Progenitor cell of endocrine pancreas (in vitro differentiated cells): ENCODE results near the gene PRDM16. TPM values are rescaled to one million over a fixed set of nuclear protein-coding genes. Genes with fewer than 3 reads are reported as not detected.

Source experiments
- DNase-seq: peaks from one replicate; pipeline ENCODE4 v3.0.0; 2021; ENCODE audit warnings: low spot score; ENCODE audit not compliant: unreplicated experiment
- H3K27ac Mint-ChIP-seq: 2 replicates; pipeline ENCODE4 v1.8.0; 2021; ENCODE audit warnings: mild to moderate bottlenecking, moderate library complexity, mixed read lengths
- H3K27me3 Mint-ChIP-seq: 2 replicates; pipeline ENCODE4 v1.8.0; 2021; ENCODE audit warnings: mixed read lengths
- H3K36me3 Mint-ChIP-seq: 2 replicates; pipeline ENCODE4 v1.8.0; 2022; ENCODE audit warnings: mixed read lengths; ENCODE audit not compliant: insufficient read depth
- H3K4me1 Mint-ChIP-seq: 2 replicates; pipeline ENCODE4 v1.8.0; 2021; ENCODE audit warnings: low read depth, mixed read lengths
- H3K4me3 Mint-ChIP-seq: 2 replicates; pipeline ENCODE4 v1.8.0; 2021; ENCODE audit warnings: low read depth, mild to moderate bottlenecking, moderate library complexity, mixed read lengths
- H3K9me3 Mint-ChIP-seq: 2 replicates; pipeline ENCODE4 v1.8.0; 2021; ENCODE audit warnings: low read depth, mixed read lengths
- total RNA-seq: library from RNA; stranded (reverse); gene quantifications from 2 replicates; pipeline ENCODE4 v1.2.1, GENCODE V29; 2021
- TF ChIP-seq, protein P1 (sequence below): fragments of 200-600 bp; sonication (generic); IDR thresholded peaks from one replicate; pipeline ENCODE4 v1.5.0; 2021; ENCODE audit warnings: antibody characterized with exemption, mild to moderate bottlenecking; ENCODE audit not compliant: unreplicated experiment

PRDM16 gene
- total RNA-seq, 1 donor from 2014 or later: 69.1 TPM

DNA sequence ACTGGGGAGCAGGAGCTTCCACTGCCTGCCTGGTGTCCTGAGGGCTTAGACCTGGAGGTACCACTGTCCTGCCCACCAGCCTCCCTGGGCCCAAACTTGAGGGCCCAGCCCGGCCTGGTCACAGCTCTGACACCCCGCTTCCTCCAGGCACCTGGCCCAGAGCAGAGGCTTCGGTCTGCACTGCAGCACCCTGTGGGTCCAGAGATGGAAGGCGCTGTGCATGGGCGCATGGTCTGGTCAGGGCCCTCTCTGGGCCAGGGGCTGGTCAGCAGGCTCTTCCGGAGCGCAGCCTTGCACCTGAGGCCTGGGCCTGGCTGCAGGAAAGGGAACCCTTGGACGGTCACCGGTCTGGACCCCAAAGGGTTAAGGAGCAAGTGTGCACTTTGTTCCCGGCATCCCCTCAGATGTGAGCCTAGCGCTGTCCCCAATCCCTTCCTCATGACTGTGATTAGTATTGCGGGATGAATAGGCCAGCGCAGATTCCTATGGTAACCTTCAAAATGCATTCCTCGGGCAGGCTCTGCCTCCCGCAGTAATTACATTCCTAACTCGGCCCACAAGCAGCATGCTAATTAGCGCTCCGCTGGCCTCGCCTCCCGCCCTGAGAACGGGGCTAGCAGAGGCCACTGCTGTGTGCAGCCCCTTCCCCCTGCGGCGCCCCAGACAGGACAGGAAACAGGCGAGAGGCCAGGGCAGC is 36.3 kb downstream of the PRDM16 start:
- Mint-ChIP-seq H3K4me3 (peak overlapping the region; percentile 5), H3K27me3 (no peaks in the 10 kb centered on the region), H3K36me3 (peaks cover 4% of the 10 kb centered on the region), H3K4me1 (peaks cover 28% of the 10 kb centered on the region), H3K9me3 (no peaks in the 10 kb centered on the region), H3K27ac (peak overlapping the region; percentile 84)
- DNase-seq: peak; percentile 67
- TF ChIP-seq, protein P1, sequence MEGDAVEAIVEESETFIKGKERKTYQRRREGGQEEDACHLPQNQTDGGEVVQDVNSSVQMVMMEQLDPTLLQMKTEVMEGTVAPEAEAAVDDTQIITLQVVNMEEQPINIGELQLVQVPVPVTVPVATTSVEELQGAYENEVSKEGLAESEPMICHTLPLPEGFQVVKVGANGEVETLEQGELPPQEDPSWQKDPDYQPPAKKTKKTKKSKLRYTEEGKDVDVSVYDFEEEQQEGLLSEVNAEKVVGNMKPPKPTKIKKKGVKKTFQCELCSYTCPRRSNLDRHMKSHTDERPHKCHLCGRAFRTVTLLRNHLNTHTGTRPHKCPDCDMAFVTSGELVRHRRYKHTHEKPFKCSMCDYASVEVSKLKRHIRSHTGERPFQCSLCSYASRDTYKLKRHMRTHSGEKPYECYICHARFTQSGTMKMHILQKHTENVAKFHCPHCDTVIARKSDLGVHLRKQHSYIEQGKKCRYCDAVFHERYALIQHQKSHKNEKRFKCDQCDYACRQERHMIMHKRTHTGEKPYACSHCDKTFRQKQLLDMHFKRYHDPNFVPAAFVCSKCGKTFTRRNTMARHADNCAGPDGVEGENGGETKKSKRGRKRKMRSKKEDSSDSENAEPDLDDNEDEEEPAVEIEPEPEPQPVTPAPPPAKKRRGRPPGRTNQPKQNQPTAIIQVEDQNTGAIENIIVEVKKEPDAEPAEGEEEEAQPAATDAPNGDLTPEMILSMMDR: no peak

DNA sequence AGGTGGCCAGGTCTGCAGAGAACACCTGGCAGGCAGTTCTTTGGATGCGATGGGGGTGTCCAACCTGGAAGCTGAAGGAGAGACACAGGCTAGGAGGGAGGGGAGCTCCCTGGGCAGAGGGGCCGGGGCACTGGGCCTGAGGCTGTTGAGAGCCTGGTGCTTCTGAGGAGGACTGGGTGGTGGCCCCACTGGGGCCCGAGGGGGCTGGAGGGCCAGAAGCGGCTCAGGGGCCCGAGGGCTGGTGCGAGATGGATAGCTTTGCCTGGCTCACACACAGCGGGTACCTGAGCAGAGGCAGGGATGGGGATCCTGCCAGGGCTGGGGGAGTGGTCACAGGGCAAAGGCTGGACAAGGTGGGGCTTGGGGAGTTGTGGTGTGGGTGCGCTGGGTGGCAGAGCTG is 37.2 kb downstream of the PRDM16 start:
- no peak overlapping the region for H3K27ac Mint-ChIP-seq
- H3K9me3 Mint-ChIP-seq: no peaks in the 10 kb centered on the region

DNA sequence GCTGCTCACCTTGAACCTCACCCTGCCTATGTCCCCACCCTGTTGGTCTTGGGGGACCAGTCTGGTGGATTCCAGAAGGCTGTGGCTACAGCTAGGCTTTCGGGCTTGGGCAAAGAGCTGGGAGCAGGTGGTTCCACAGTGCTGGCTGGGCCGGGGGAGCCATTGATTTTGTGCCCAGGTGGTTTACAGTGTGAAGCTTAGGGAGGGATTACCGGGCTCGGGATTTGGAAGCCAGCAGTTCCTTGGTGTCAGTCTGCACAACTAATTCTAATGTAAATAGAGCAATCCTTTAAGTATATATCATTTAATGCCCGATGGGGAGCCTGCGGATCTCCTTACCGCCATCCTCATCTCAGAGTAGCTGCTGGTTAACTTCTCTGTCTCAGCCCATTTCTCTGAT is 38.2 kb downstream of the PRDM16 start:
- Mint-ChIP-seq H3K4me1 (peaks cover 32% of the 10 kb centered on the region), H3K36me3 (peaks cover 4% of the 10 kb centered on the region), H3K4me3 (no peak overlapping the region)

More for the DNA sequence above, 37.2 kb downstream of the PRDM16 start:
- no peak overlapping the region for H3K4me3 Mint-ChIP-seq
- no peak for DNase-seq
- no peaks in the 10 kb centered on the region for H3K27me3 Mint-ChIP-seq
- peaks cover 28% of the 10 kb centered on the region for H3K4me1 Mint-ChIP-seq
- peaks cover 4% of the 10 kb centered on the region for H3K36me3 Mint-ChIP-seq
- TF ChIP-seq, protein P1: no peak

DNA sequence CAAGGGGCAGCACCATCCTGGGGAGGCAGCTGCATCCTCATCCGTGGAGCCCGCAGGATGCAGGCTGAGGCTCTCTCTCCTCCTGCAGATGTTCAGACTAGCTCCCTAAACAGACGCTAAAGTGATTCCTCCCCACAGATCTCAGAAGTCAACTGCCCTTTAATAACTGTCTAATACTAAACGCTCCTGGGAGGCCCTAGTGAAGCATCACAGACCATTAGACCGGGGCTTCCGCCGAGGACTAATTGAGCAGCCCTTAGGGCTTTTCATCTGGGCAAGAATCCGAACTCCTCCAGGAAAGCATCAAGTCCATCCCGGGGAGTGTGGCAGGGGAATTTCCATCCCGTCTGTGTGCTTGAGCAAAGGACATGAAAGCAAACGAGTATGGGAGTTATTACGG is 40.4 kb downstream of the PRDM16 start:
- Mint-ChIP-seq H3K27me3 (no peaks in the 10 kb centered on the region), H3K27ac (no peak overlapping the region), H3K36me3 (peaks cover 4% of the 10 kb centered on the region), H3K4me3 (no peak overlapping the region), H3K4me1 (peaks cover 38% of the 10 kb centered on the region), H3K9me3 (no peaks in the 10 kb centered on the region)
- no peak for DNase-seq
- TF ChIP-seq, protein P1: no peak

More for the DNA sequence above, 38.2 kb downstream of the PRDM16 start:
- DNase-seq: no peak
- Mint-ChIP-seq H3K9me3 (no peaks in the 10 kb centered on the region), H3K27ac (no peak overlapping the region), H3K27me3 (no peaks in the 10 kb centered on the region)
- TF ChIP-seq, protein P1: no peak

DNA sequence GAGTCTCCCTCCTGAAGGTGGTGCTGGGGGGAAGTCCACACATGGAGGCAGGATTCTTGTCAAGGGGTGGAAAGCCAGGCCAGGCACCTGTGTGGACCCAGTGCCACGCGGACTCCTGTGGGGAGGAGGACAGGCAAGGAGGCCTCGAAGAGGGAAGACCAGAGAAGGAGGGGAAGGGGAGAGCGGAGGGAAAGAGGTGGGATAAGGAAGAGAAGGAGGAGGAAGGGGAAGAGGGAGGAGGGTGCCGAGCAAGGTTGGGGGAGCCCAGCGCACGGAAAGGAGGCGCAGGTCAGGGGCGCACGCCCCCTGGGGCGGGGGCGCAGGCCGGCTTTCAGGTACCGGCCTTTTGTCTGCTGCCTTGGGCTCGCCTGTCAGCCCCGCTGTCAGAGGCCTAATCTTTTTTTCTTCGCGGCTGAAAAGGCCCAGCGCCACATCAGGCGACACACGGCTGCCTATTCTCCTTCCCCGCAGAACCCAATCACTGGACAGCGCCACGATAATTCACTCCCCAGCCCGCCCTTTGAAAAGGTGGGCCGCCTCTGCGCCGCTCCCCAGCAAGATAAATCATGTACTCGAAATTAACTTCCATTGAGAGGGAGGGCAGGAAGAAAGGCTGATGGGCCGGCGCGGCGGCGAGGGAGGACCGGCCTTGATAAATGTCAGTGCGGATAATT is 42.5 kb downstream of the PRDM16 start:
- H3K27me3 Mint-ChIP-seq: no peaks in the 10 kb centered on the region
- H3K4me1 Mint-ChIP-seq: peaks cover 41% of the 10 kb centered on the region
- peak overlapping the region; percentile 85 for H3K27ac Mint-ChIP-seq
- H3K9me3 Mint-ChIP-seq: no peaks in the 10 kb centered on the region
- no peak for DNase-seq
- TF ChIP-seq, protein P1: no peak
- peak overlapping the region; percentile 23 for H3K4me3 Mint-ChIP-seq
- peaks cover 4% of the 10 kb centered on the region for H3K36me3 Mint-ChIP-seq
